HG02852 (cell line): ENCODE results near the gene PDE4D.

Experiments
- ATAC-seq: cut with Tn5 transposase; IDR thresholded peaks from one replicate; pipeline ENCODE4 v1.9.1; 2021; ENCODE audit warnings: mild to moderate bottlenecking, moderate library complexity; ENCODE audit not compliant: unreplicated experiment

The PDE4D gene

DNA sequence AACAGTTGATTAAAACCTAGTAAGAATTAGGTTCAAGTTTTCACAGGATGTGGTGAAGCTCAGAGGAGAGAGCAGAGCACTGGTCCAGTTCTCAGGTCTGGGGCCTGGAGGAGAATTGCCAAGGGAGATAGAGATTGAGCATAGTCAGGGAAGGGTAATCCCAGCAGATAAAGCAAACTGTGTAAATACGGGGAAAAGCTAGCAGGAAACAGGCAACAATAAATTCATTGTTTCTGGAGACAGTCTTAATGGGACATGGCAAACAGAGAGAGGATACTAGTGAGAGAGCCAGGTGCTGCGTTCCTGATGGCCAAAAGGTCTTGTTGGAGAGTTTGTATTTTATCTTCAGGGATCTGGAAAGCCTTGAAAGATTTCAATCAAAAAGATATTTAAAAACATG is 333.0 kb downstream of the PDE4D start:
- ATAC-seq: no peak

DNA sequence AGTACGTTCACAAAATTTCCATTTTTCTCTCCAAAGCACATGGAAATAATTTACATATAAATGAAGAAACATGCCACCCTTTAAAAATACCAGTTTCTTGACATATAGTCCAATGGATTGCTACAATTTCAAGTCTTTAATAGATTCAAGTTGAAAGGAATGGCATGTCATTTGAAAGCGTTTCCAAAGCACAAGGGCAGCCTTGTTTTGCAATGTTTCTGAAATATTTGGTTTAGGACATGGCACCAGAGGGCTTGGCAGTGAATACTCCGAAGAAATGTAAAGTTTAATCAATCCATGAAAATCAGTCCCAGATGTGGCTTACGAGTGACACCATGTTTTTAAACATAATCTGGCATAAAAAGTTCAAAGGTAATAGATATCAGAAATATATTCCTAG is 333.7 kb downstream of the PDE4D start:
- no peak for ATAC-seq

DNA sequence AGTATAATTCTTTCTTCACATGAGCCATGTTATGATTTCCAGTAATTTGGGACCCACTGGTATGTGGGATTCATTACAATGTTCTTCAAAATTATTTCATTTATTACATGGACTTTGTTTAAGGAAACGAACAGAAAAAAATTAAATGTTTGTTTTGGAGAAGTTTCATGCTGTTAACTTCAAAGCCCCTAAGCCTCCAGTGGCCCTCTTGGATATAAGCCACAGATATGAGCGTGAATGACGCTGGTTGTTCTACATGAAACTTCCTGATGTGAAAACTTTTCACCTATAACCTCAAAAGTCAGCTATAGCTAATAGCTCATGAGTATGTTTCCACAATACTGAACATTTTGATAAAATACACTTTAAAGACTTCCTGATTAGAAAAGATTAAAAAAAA is 334.2 kb downstream of the PDE4D start:
- ATAC-seq: no peak

DNA sequence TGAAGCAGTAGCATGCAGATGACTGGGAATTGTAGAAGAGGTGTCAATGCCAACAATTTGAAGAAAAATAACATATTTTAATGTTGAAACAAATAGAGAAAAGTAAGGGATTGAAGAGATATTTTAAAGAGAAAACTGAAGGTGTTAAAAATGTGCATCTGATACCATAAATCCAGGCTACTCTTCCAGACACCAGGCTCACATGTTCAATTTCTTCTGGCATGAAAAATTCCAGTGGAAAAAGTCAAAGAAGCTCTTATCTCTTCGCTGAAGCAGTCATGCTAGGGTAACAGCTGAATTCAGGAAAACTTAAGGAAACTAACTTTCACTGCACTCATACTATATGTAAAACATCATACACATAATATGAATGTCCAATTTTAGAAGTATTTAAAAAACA is 335.0 kb downstream of the PDE4D start:
- no peak for ATAC-seq

DNA sequence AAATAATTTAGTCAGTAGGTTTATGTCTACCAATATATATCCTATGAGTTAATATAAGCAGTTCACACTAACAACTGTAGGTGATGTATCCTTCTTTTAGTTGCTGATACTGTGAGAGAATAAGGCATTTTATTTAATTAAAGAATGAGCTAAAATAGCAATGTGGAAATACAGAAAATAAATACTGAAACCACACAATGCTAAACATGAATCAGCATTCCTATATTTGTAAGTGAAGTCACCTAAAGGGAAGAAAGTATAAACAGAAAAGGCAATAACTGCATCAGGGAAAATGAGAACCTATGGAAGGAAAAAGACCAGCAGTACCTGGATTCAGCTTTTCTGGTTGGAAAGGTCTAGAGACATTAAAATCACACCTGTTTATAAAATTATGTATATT is 336.0 kb downstream of the PDE4D start:
- ATAC-seq: no peak

DNA sequence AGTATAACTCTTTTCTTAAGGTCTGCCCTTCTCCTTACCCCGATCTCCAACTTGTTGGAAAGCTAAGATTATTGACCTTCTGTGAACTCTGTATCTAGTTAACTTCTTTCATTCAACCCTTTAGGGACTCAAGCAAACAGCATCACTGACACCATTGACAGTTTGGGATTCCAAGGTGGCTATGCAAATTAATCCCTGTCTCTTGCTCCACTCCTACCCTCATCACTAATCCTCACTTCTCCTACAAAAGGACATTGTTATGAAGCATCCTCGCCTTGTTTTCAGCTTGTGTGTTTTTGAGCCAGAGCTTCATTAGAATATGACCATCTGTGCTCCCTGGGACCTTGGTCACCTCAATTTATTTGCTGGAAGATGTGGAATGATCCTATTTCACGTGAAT is 337.9 kb downstream of the PDE4D start:
- ATAC-seq: no peak

DNA sequence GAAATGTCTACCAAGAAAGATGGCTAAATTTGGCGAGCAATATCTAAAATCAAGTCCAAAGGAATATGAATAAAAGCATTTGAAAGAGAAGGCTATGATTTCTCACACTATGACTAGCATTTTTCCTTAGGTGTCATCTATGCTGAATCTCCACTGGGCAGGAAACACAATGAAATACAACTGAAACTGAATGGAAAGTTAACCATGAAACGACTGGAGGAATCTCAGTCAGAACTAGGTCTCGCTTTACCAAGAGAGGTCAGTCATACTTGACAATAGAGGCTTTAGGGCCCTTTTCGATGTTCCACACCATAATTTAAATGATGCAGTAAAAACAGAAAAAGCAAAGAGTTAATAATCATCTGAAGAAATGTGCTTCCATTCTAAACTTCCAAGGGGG is 339.0 kb downstream of the PDE4D start:
- ATAC-seq: no peak

DNA sequence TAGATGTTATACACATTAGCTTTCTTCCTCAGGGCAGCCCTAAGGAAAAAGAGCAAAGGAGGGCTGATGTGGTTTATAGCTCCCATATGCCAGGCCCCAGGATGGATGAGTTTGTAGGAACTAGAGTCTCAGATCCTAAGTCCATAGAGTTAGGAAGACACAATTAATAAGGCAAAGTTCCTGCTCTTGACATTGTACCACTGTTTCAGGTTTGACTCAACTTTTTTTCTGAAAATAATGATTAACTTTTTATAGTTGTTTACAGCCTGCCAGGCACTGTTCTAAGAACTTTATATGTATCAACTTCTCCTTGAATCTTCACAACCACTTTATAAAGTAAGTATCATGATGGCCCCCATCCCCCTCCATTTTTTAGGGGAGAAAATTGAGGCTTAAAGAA is 339.5 kb downstream of the PDE4D start:
- no peak for ATAC-seq

DNA sequence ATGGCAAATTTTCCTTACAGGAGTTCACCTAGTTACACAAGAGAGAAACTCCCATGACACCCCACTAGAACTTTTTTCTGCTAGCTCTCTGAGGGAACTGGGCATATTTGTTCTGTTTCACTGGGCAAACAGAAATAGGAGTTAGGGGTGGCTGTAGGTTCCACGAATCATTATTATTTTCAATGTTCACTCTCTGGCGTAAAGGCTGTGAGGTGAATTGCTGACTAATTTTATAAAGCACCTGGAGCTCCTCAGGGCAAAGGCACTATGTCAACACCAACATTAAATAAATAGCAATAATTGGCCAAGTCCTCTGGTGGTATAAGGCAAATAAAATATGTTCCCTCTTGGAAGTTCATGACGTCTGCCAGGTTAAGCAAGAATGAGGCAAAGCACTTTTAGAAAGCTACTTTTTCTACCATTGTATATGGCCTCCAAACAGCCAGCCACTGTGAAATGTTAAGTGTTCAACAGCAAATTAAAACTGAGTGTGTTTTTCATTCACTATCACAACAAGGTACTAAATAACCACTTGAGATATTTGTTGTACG is 344.6 kb downstream of the PDE4D start:
- no peak for ATAC-seq

DNA sequence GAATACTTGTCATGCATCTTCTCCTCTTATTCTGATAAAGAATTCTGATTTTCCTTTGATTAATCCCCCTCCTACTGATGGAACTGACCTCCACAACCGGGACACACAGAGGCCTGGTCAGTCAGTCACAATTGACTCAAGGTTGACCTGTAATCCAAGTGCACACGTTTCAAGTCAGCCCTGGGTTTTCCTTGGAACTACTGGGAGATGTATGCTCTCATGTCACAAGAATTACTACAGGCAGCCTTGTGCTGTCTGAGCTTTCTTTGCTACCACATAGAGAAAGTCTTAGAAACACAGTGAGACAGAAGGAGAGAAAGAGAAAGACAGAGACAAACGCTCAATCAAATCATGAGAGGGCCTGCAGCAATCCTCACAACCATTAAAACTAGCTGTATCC is 345.8 kb downstream of the PDE4D start:
- ATAC-seq: no peak

DNA sequence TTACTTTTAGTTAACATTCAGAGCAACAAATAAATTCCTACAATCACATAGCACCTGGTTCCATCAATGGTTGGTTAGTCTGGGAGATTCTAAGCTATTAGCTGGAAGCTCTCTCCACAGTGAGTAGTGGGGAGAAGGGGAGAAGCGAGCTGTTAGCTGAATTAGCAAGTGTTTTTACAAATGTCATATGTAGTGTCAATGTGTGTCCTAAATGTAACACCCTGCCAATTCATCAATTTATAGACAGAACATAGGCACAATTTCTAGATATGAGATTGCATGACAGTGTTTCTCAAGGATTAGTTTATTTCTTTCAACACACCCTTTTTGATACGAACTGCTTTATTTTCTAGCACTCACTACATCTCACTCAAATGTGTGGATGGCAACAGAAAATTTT is 349.0 kb downstream of the PDE4D start:
- no peak for ATAC-seq

DNA sequence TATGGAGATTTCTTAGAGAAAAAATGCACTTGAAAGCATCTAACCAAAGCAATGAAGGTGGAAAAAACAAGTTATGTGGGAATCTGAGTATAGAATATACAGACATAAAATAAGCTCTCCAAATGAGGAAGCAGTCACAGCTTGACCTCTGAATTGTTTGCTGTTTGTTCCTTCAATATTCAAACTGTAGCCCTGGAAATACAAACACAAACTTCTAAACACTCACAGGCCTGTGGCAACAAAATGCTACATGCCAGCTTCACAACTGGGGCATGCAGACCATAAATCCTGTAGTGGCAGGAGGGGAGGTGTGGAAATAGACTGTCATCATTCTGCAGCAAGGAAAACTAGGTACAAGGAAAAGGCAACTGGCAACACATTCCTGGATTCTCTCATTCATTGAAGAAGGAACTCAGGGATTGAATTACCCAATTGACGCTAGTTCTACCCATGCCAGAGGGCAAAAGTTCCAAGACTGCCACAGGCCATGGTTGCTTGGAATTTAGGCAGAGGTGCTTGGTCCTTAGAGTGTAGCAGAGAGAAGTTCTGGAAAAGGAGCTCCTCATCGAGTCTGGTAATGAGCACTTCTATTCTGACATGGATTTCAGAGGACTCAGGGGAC is 349.6 kb downstream of the PDE4D start:
- no peak for ATAC-seq

DNA sequence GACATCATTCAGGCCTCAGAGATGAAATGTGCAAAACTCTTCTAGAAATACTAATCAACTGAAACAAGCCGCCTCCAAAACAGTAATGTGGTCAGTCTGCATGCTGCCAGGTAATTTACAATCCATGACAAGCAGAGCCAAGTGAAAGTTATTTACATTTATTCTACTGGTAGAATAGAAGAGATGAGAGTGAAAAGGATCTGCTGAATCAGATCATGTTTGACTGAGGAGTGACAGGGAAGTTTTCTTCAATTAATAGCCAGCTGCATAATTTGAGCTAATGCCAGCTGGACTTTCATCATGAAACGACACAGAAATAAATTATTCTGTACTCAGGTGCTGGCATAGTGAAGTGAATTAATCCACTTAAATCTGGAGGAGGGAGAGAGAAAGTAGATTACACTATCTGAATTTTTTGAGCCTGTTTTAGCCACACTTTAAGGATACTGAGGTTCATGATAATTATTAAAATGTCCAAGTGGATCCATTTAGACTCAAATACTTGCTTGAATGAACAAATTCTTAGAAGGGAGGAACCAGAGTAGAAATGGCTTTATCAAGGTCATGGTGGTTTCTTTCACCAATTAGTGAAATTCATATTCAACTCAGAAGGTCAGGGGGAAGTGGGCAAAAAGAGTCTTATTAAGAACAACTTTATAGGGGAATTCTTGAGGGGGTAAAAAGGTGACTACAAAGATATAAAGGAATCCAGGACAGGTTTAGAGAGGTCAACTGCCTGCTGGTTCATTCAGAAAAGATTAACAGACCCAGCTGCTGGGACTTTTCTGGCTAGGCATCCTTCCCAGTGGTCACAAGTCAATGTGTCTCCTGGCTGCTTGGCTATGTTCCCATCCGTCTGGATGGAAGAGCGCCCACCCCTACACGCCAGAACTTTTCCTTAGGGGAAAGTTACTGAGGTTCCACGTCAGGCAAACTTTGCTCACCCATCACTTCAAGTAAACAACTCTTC is 350.4 kb downstream of the PDE4D start:
- no peak for ATAC-seq

DNA sequence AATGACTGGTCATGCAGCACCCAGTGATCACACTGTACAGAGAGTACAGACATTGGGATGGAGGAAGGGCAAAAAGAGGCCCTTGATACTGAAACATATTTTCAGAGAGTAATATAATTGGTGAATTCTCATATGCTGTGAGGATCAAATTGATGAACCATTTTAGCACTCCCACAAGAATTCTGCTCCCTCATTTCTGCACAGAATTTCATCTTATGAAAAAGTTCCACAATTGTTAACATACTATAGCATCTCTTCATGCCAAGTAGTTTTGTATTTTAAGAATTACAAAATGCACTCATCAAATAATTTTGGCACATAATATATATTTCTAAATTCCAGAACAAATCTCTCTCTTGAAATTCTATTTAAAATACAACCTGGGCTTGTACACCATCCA is 351.2 kb downstream of the PDE4D start:
- ATAC-seq: no peak

DNA sequence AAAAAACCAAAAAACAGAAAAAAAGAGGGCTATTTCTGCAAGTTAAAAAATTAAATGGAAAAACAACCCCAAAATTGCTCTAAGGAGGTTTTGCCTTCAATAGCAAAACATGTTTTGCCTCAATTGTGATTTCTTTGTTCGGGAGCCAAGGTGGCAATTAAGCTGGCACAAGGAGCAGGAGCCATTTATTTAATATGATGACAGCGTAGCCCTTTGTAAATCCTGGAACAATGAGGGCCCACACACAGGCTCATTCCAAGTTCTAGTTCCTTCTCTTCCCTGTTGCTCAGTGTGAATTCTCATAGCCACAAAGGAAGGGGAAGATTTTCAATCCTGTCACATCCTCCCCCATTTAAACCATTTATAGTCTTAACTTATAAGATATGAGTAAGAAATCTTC is 353.2 kb downstream of the PDE4D start:
- no peak for ATAC-seq

DNA sequence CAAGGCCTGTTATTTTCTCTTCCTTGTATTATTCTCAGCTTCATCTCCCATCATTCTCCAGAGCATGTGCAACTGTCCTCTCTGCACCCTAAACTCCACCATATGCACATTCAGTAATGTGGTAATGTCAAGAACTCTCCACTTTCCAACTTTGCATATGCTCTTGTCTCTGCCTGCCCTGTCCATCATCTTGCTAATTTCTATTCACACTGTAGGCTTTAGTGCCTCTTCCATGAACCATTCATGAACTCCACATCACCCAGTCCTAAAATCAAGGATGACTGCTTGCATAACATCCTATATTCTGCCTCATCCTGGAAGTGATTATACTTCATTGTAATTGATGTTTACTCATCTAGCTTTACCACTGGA is 354.8 kb downstream of the PDE4D start:
- ATAC-seq: no peak

DNA sequence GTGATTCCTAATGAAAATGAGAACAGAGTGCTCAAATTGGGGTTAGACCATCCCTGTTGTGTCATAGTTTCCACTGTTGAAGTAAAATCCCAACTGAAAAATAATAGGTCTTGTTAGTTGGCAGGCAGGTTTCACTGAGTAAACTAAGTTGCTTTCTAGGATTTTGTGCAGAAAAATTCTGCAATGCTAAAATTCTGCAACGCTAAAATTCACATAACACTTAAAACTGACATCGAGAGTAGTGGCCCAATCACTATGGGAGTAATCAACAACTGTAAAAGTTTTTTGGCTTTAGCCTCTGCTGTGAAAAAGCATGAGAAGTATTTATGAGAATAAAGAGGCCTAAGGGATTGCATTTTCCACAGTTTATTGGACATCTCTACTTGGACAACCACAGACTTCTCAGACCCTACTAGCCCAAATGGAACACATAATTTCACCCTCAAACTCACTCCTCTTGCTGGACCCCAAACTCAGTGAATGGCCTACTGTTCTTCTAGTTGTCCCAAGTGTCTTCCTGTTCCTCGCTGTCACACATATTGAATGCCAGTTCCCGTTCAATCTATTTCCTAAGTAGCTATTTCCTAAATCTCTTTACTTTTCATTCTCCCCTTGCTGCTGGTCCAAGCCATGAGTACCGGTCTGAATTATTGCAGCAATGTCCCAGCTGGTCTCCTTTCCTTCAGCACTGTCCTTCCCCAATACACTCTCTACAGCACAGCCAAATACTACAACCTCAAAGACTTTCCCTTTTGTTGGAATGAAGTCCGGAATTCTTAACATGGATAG is 355.4 kb downstream of the PDE4D start:
- ATAC-seq: no peak

DNA sequence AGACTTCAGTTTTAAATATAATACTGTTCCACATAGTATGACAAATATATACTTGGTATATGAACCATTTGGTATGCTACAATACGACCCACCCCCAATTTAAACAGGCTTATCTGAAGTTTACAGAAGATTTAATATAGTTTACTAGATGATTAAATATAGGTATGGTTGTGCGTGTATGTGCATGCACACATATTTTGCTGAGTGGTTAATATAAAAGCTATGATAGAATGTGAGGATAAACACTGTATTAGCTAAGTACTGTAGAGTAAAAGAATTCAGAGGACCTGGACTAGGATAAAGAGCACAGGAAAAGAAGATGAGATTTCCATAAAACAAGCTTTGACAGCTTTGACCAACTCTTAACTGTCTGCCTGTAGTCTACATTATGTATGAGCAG is 356.7 kb downstream of the PDE4D start:
- ATAC-seq: no peak

DNA sequence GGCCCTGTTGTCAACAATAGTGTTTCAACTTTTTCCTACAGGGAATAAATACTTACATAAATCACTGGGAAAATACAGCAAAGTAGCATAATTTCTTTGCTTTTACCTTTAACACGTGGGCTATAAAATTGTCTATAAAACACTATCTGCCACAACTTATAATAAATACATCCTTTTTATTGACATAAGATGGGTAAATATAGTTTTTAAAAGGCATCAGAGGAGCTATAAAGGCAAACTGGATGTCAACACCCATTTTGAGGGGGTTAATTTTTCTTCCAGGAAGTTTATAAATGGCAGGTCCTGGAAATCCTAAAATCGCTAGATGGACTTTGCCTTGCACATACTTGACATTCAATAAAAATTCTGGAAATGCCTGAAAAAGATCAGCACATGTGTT is 358.0 kb downstream of the PDE4D start:
- ATAC-seq: no peak

DNA sequence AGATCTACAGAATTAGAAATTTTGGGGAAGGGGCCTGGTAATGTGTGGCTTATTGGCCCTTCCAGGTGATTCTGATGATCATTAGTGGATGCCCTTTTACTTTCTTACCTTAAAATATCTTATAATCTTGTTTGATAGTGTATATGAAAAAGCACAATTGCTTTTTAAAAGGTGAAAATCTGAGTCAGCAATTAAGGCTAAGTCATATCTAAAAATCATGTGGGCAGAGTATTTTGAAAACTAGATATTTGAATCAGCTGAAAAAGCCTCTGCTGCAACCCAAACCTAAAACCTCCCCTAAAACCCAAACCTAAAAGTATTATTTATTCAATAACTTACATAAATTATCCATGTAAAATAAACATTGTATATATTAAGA is 359.8 kb downstream of the PDE4D start:
- no peak for ATAC-seq

DNA sequence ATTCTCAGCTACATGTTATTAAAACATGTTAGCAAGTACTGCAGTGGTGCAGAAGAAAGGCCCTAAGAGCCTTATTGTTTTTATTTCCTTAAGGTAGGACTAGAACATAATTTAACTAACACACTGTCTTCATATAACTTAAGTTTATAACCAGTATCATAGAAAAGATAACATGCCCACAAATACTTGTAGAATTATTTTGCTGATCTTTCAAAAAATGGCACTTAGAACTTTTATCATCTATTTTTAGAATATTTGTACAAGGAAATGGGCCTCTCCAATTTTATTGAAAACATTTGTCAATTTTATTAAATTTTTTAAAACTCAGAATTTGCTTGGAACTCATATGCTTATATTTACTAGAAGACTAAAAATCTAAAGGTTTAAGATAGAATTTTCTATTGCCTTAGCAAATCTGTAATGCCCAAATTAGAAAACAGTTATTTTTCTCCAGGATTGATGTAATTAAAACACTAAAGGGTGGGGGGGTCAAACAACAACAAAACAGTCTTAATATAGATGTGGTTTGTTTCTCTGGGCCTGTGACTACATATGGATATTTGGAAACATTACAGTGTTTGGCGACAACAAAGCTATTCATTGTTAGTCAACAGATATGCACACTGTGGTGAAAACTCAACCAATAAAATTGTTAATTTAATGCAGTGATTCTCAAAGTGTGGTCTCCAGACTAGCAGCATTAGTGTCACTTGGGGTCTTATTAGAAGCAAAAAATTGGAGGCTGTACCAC is 360.4 kb downstream of the PDE4D start:
- ATAC-seq: no peak
